B cell (primary cell): Measurements from ENCODE around the gene RNASE8. TPM values are rescaled to one million over a fixed set of nuclear protein-coding genes. Genes with fewer than 3 reads are reported as not detected.

ENCODE experiments used
- ATAC-seq: fragments of 200-7000 bp; cut with Tn5 transposase; one replicate; pipeline ENCODE4 v1.10.0; 2021; ENCODE audit warnings: low read depth, mild to moderate bottlenecking, moderate number of reproducible peaks, moderate library complexity
- CTCF ChIA-PET: fragments of 350-600 bp; sonication (Branson Sonifier 250); formaldehyde crosslinking; loops from one replicate; lab custom pipeline; 2021; ENCODE audit warnings: antibody characterized with exemption, inconsistent platforms; lab: Charles Lee
- POLR2A ChIA-PET: fragments of 350-600 bp; sonication (Branson Sonifier 250); formaldehyde crosslinking; loops from one replicate; lab custom pipeline; 2021; ENCODE audit warnings: antibody characterized with exemption; lab: Charles Lee
- DNase-seq: peaks from one replicate; pipeline ENCODE4 v3.0.0; 2013
- H2AFZ ChIP-seq: 2 replicates; pipeline ENCODE4 v1.6.1; 2012; ENCODE audit warnings: mild to moderate bottlenecking, low read depth, low read length; ENCODE audit not compliant: insufficient read depth, poor library complexity, severe bottlenecking
- H3K27ac ChIP-seq, 2 donors: 1 replicate in 1 of 2; 2 replicates in 1 of 2; pipeline ENCODE4 v1.5.1; 2012 to 2013; ENCODE audit warnings: low read length in 2 of 2, mild to moderate bottlenecking in 2 of 2, moderate library complexity in 1 of 2
- H3K27me3 ChIP-seq, 4 experiments: fragments of 200-600 bp in 1 of 4; sonication (generic) in 1 of 4; replicated peaks in 1 of 4; 1 replicate in 2 of 4; 2 replicates in 2 of 4; pipeline versions ENCODE4 v1.6.1 to v1.7.0; 2013 to 2016; ENCODE audit warnings: low read length in 3 of 4, mild to moderate bottlenecking in 2 of 4, mixed read lengths in 1 of 4, moderate library complexity in 1 of 4; ENCODE audit not compliant: insufficient read depth in 4 of 4, control insufficient read depth in 3 of 4; ENCODE audit errors: control extremely low read depth in 1 of 4
- H3K36me3 ChIP-seq, 2 experiments: replicated peaks in 1 of 2; 1 replicate in 1 of 2; 2 replicates in 1 of 2; pipeline versions ENCODE4 v1.6.1 to v1.7.1; 2013; ENCODE audit warnings: low read length in 1 of 2; ENCODE audit not compliant: insufficient read depth in 2 of 2, control insufficient read depth in 1 of 2; ENCODE audit errors: control extremely low read depth in 1 of 2, extremely low read depth in 1 of 2
- H3K4me1 ChIP-seq, 2 donors: fragments of 200-600 bp in 1 of 2; sonication (generic) in 1 of 2; 1 replicate in 1 of 2; 2 replicates in 1 of 2; pipeline versions ENCODE4 v1.5.1 to v1.6.1; 2013 to 2017; ENCODE audit warnings: low read length in 2 of 2; ENCODE audit not compliant: control insufficient read depth in 2 of 2, insufficient read depth in 2 of 2
- H3K4me2 ChIP-seq: replicated peaks from 2 replicates; pipeline ENCODE3; 2012; ENCODE audit warnings: mild to moderate bottlenecking, low read depth, low read length; ENCODE audit not compliant: poor library complexity, severe bottlenecking
- H3K4me3 ChIP-seq, 5 experiments: fragments of 200-600 bp in 1 of 5; sonication (generic) in 1 of 5; 1 replicate in 3 of 5; 2 replicates in 2 of 5; pipeline versions ENCODE4 v1.5.1 to v1.7.0; 2011 to 2016; ENCODE audit warnings: low read length in 4 of 5, mild to moderate bottlenecking in 4 of 5, low read depth in 2 of 5, control low read depth in 1 of 5, moderate library complexity in 1 of 5; ENCODE audit not compliant: insufficient read depth in 1 of 5; ENCODE audit errors: control extremely low read depth in 1 of 5, extremely low read depth in 1 of 5
- H3K79me2 ChIP-seq: fragments of 200-600 bp; sonication (generic); one replicate; pipeline ENCODE4 v1.6.0; 2016; ENCODE audit warnings: low read length; ENCODE audit not compliant: control insufficient read depth, insufficient read depth
- H3K9ac ChIP-seq: fragments of 200-600 bp; sonication (generic); 2 replicates; pipeline ENCODE4 v1.6.1; 2017; ENCODE audit warnings: mild to moderate bottlenecking, low read length, moderate library complexity
- H3K9me3 ChIP-seq, 3 donors: one replicate each; pipeline versions ENCODE4 v1.6.1 to v1.7.1; 2013; ENCODE audit warnings: low read length in 2 of 3; ENCODE audit not compliant: control insufficient read depth in 2 of 3, insufficient read depth in 1 of 3; ENCODE audit errors: control extremely low read depth in 1 of 3
- H4K20me1 ChIP-seq: 2 replicates; pipeline ENCODE4 v1.6.0; 2012; ENCODE audit warnings: mild to moderate bottlenecking, low read length; ENCODE audit not compliant: insufficient read depth, control insufficient read depth, poor library complexity, severe bottlenecking
- H3K27ac Mint-ChIP-seq: one replicate; pipeline ENCODE4 v1.8.0; 2021; ENCODE audit warnings: mixed read lengths
- H3K27me3 Mint-ChIP-seq: one replicate; pipeline ENCODE4 v1.8.0; 2021; ENCODE audit warnings: mixed read lengths
- H3K4me1 Mint-ChIP-seq: one replicate; pipeline ENCODE4 v1.8.0; 2021; ENCODE audit warnings: mixed read lengths
- H3K4me3 Mint-ChIP-seq: one replicate; pipeline ENCODE4 v1.8.0; 2021; ENCODE audit warnings: mixed read lengths
- H3K9me3 Mint-ChIP-seq: one replicate; pipeline ENCODE4 v1.8.0; 2022; ENCODE audit warnings: mixed read lengths; ENCODE audit not compliant: insufficient read depth
- EZH2 ChIP-seq: IDR thresholded peaks from 2 replicates; pipeline ENCODE4 v1.6.1; 2012; ENCODE audit warnings: borderline replicate concordance, low read depth, mild to moderate bottlenecking, moderate library complexity, low read length; ENCODE audit not compliant: insufficient read depth, poor library complexity, severe bottlenecking
- WGBS: methylation state at CpG from one replicate; pipeline ENCODE4 v1.1.5; 2013; ENCODE audit warnings: missing lambda C conversion rate; ENCODE audit not compliant: insufficient coverage; 5-methylcytosine and 5-hydroxymethylcytosine counted together
- intact Hi-C: fragments of 100-400 bp; cut with micrococcal nuclease; formaldehyde crosslinking; loops from one replicate; pipeline ENCODE4 v1.10.0; 2022
- polyA plus RNA-seq: library from polyadenylated mRNA; depleted of rRNA; stranded (reverse); fragments of >200 nt; gene quantifications from 2 replicates; pipeline ENCODE4 v1.2.3, GENCODE V29; 2012
- total RNA-seq, 2 donors: library from RNA; stranded (reverse); fragments of 120-200 nt in 1 of 2; gene quantifications; 1 replicate in 1 of 2; 2 replicates in 1 of 2; pipeline versions ENCODE4 v1.2.3 to v1.2.4, GENCODE V29; 2013 to 2022

The RNASE8 gene
- total and polyA plus RNA-seq, 2 donors (not counting 1 experiment from before 2014, with no cell fraction given): not detected

DNA sequence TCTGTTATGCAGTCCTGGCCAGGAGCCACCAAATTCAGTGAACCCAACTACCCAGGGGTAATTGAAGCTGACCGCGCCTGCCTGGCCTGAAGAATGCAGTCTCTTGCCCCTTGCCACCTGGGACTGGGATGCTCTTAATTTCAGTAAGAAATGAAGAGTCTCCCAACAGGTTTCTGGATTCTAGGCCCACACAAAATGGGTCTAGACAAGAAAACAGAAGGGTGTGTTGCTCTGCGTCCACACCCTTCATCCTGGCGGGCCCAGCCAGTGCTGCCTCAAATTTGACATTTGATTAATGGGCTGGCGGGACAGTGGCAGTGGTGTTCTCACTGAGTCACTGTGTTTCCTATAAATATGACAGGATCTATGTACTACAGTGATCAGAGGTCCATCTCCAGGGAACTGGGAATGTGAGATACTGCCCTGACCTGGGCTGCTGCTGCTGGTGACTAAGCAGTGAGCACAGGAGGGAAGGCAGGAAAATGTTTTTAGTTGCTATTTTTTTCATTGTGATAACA lies 49.7 kb downstream of the RNASE8 start:
- Mint-ChIP-seq H3K4me3 (no peak overlapping the region), H3K27me3 (peaks cover 3% of the 10 kb centered on the region), H3K9me3 (no peaks in the 10 kb centered on the region), H3K4me1 (peaks cover 12% of the 10 kb centered on the region), H3K27ac (no peak overlapping the region)
- ATAC-seq (no peak), DNase-seq (no peak)
- Histone ChIP-seq H3K79me2 (no peaks in the 10 kb centered on the region), H3K9ac (no peak overlapping the region), H3K4me3 (no peak overlapping the region), H3K36me3 (no peaks in the 10 kb centered on the region), H3K27me3 (no peaks in the 10 kb centered on the region), H3K4me2 (no peak overlapping the region), H3K9me3 (no peaks in the 10 kb centered on the region), H2AFZ (no peak overlapping the region), H3K27ac (no peak overlapping the region), H3K4me1 (peaks cover 12 to 20% of the 10 kb centered on the region in 2 donors), H4K20me1 (no peaks in the 10 kb centered on the region)
- no peak for TF ChIP-seq EZH2
- 92% methylated on average over 4 of the region's 5 CpGs for WGBS
- intact Hi-C loops: loop anchor here (10.0 kb wide), 1 partner anchor 493 kb away; no protein-coding TSS in a partner anchor
- POLR2A ChIA-PET: no interaction called here
- CTCF ChIA-PET: interaction anchor here (0.6 to 11.8 kb wide), 7 partner anchors 13 to 277 kb away, joined by 3 to 348 read pairs (median 133); partner anchors contain the start of gene ARHGEF40

Other genes starting within 250 kb of the RNASE8 start
- gene RNASE3, start 166.4 kb upstream of the RNASE8 start, total RNA-seq: not detected in 2 replicates
- gene RNASE3, start 166.4 kb upstream of the RNASE8 start, polyA plus RNA-seq: not detected in 2 replicates
- not detected in 2 replicates for gene RNASE2, start 102.3 kb upstream of the RNASE8 start, total RNA-seq
- 0.54 TPM in 1 of 2 replicates, not detected in the other for gene RNASE2, start 102.3 kb upstream of the RNASE8 start, polyA plus RNA-seq
- gene METTL17, start 67.8 kb upstream of the RNASE8 start, total RNA-seq: 116 and 118 TPM in 2 replicates
- gene METTL17, start 67.8 kb upstream of the RNASE8 start, polyA plus RNA-seq: 184 and 201 TPM in 2 replicates
- gene SLC39A2, start 58.5 kb upstream of the RNASE8 start, total RNA-seq: 0.25 and 0.51 TPM in 2 replicates
- gene SLC39A2, start 58.5 kb upstream of the RNASE8 start, polyA plus RNA-seq: 0.07 and 0.20 TPM in 2 replicates
- gene NDRG2, start 32.8 kb upstream of the RNASE8 start, total RNA-seq: 9.5 and 10.2 TPM in 2 replicates
- gene NDRG2, start 32.8 kb upstream of the RNASE8 start, polyA plus RNA-seq: 9.8 and 11.8 TPM in 2 replicates
- gene TPPP2, start 27.6 kb upstream of the RNASE8 start, total RNA-seq: not detected in 2 replicates
- gene TPPP2, start 27.6 kb upstream of the RNASE8 start, polyA plus RNA-seq: not detected in 2 replicates
- not detected in 2 replicates for gene RNASE13, start 23.0 kb upstream of the RNASE8 start, total RNA-seq
- gene RNASE13, start 23.0 kb upstream of the RNASE8 start, polyA plus RNA-seq: not detected in 2 replicates
- gene RNASE7, start 15.5 kb upstream of the RNASE8 start, total RNA-seq: not detected in 2 replicates
- gene RNASE7, start 15.5 kb upstream of the RNASE8 start, polyA plus RNA-seq: not detected in 2 replicates
- 1.7 and 2.3 TPM in 2 replicates for gene ARHGEF40, start 12.5 kb downstream of the RNASE8 start, total RNA-seq
- 0.53 and 1.0 TPM in 2 replicates for gene ARHGEF40, start 12.5 kb downstream of the RNASE8 start, polyA plus RNA-seq
- 3.5 and 6.4 TPM in 2 replicates for gene ZNF219, start 40.8 kb downstream of the RNASE8 start, total RNA-seq
- 3.3 and 6.3 TPM in 2 replicates for gene ZNF219, start 40.8 kb downstream of the RNASE8 start, polyA plus RNA-seq
- not detected in 2 replicates for gene TMEM253, start 43.2 kb downstream of the RNASE8 start, total RNA-seq
- not detected in 2 replicates for gene TMEM253, start 43.2 kb downstream of the RNASE8 start, polyA plus RNA-seq
- not detected in 2 replicates for gene OR5AU1, start 98.2 kb downstream of the RNASE8 start, total RNA-seq
- gene OR5AU1, start 98.2 kb downstream of the RNASE8 start, polyA plus RNA-seq: not detected in 2 replicates
- gene HNRNPC, start 211.6 kb downstream of the RNASE8 start, total RNA-seq: 496 and 497 TPM in 2 replicates
- gene HNRNPC, start 211.6 kb downstream of the RNASE8 start, polyA plus RNA-seq: 358 and 518 TPM in 2 replicates
- 0.86 and 0.87 TPM in 2 replicates for gene RPGRIP1, start 222.3 kb downstream of the RNASE8 start, total RNA-seq
- gene RPGRIP1, start 222.3 kb downstream of the RNASE8 start, polyA plus RNA-seq: 0.22 and 0.39 TPM in 2 replicates